Endothelial cell of umbilical vein (primary cell): ENCODE results near the gene PGAP6. TPM values are rescaled to one million over a fixed set of nuclear protein-coding genes. Genes with fewer than 3 reads are reported as not detected.

Source experiments
- BruUV-seq: library from RNA; stranded (reverse); fragments of 400-500 nt; replicated peaks from 2 replicates; lab custom pipeline; 2021; lab: Mats Ljungman, UMichigan
- CTCF ChIA-PET: fragments of 300-600, 350-600 bp; sonication (Branson Sonifier 250); formaldehyde crosslinking; loops from one replicate; lab custom pipeline; 2021; ENCODE audit warnings: antibody characterized with exemption, inconsistent platforms; lab: Charles Lee
- POLR2A ChIA-PET: fragments of 300-600, 350-600 bp; sonication (Branson Sonifier 250); formaldehyde crosslinking; loops from one replicate; lab custom pipeline; 2021; ENCODE audit warnings: antibody characterized with exemption, inconsistent platforms; lab: Charles Lee
- DNase-seq: peaks from one replicate; pipeline ENCODE4 v3.0.0-alpha.2; 2011; ENCODE audit warnings: low read depth, low spot score
- FAIRE-seq: peaks from 2 replicates; lab custom pipeline; 2011; peaks lifted over from hg19 to GRCh38; lab: Jason Lieb, UNC
- H2AFZ ChIP-seq: 2 replicates; pipeline ENCODE4 v1.6.0; 2012; ENCODE audit warnings: low read depth, low read length, control low read depth, inconsistent platforms
- H3K27ac ChIP-seq: 2 replicates; pipeline ENCODE4 v1.5.1; 2011; ENCODE audit warnings: low read depth, mild to moderate bottlenecking, control low read depth, low read length, moderate library complexity; ENCODE audit not compliant: insufficient read depth
- H3K27me3 ChIP-seq, 2 experiments: 2 replicates each; pipeline versions ENCODE4 v1.6.0 to v1.6.1; 2011; ENCODE audit warnings: low read length in 2 of 2, mixed read lengths in 1 of 2; ENCODE audit not compliant: control insufficient read depth in 2 of 2, insufficient read depth in 2 of 2
- H3K36me3 ChIP-seq, 2 experiments: 2 replicates in 1 of 2; 3 replicates in 1 of 2; pipeline ENCODE4 v1.5.1; 2011; ENCODE audit warnings: low read length in 2 of 2, mild to moderate bottlenecking in 1 of 2, moderate library complexity in 1 of 2; ENCODE audit not compliant: control insufficient read depth in 2 of 2, insufficient read depth in 2 of 2; ENCODE audit errors: extremely low read depth in 1 of 2
- H3K4me1 ChIP-seq: 3 replicates; pipeline ENCODE4 v1.5.1; 2011; ENCODE audit warnings: mild to moderate bottlenecking, low read length; ENCODE audit not compliant: control insufficient read depth, insufficient read depth; ENCODE audit errors: extremely low read depth
- H3K4me2 ChIP-seq: 2 replicates; pipeline ENCODE4 v1.6.1; 2011; ENCODE audit warnings: low read length, control low read depth, mixed read lengths; ENCODE audit not compliant: insufficient read depth
- H3K4me3 ChIP-seq, 3 experiments: fragments of 200-600 bp in 1 of 3; sonication (generic), shearing (Covaris generic) in 1 of 3; replicated peaks in 1 of 3; 2 replicates each; pipeline ENCODE4 v1.5.1; 2011 to 2016; ENCODE audit warnings: control low read depth in 3 of 3, low read length in 3 of 3, mild to moderate bottlenecking in 2 of 3, inconsistent platforms in 1 of 3, low read depth in 1 of 3, moderate library complexity in 1 of 3; ENCODE audit not compliant: insufficient read depth in 1 of 3
- H3K79me2 ChIP-seq: 2 replicates; pipeline ENCODE4 v1.6.0; 2012; ENCODE audit warnings: low read length, inconsistent platforms; ENCODE audit not compliant: control insufficient read depth, insufficient read depth
- H3K9ac ChIP-seq: replicated peaks from 2 replicates; pipeline ENCODE3; 2011; ENCODE audit warnings: low read length, control low read depth; ENCODE audit not compliant: insufficient read depth; ENCODE audit errors: extremely low read depth
- H3K9me1 ChIP-seq: replicated peaks from 3 replicates; pipeline ENCODE4 v1.6.0; 2011; ENCODE audit warnings: mild to moderate bottlenecking, low read length; ENCODE audit not compliant: control insufficient read depth, insufficient read depth; ENCODE audit errors: extremely low read depth
- H3K9me3 ChIP-seq: replicated peaks from 2 replicates; pipeline ENCODE4 v1.5.1; 2012; ENCODE audit warnings: low read length, inconsistent platforms; ENCODE audit not compliant: control insufficient read depth, insufficient read depth
- H4K20me1 ChIP-seq: replicated peaks from 2 replicates; pipeline ENCODE3; 2011; ENCODE audit warnings: mild to moderate bottlenecking, low read length; ENCODE audit not compliant: control insufficient read depth, insufficient read depth; ENCODE audit errors: extremely low read depth
- CTCF ChIP-seq, 2 donors: IDR thresholded peaks; 1 replicate in 1 of 2; 2 replicates in 1 of 2; pipeline ENCODE4 v1.5.1; 2011; ENCODE audit warnings: low read length in 2 of 2, mild to moderate bottlenecking in 2 of 2, moderate library complexity in 2 of 2, control low read depth in 1 of 2, inconsistent platforms in 1 of 2, low read depth in 1 of 2; ENCODE audit not compliant: insufficient read depth in 1 of 2; ENCODE audit errors: extremely low read depth in 1 of 2
- EZH2 ChIP-seq: IDR thresholded peaks from 2 replicates; pipeline ENCODE4 v1.6.1; 2012; ENCODE audit warnings: borderline replicate concordance, low read depth, mild to moderate bottlenecking, moderate library complexity, low read length, inconsistent platforms; ENCODE audit not compliant: severe bottlenecking
- FOS ChIP-seq: IDR thresholded peaks from 2 replicates; pipeline ENCODE4 v1.6.1; 2011; ENCODE audit warnings: mild to moderate bottlenecking, low read length, moderate library complexity, borderline replicate concordance; ENCODE audit not compliant: insufficient read depth
- GATA2 ChIP-seq: IDR thresholded peaks from 2 replicates; pipeline ENCODE4 v1.7.0; 2011; ENCODE audit warnings: low read depth, mild to moderate bottlenecking, moderate library complexity, mixed read lengths, low read length; ENCODE audit not compliant: insufficient read length, insufficient read depth
- JUN ChIP-seq: IDR thresholded peaks from 2 replicates; pipeline ENCODE4 v1.6.1; 2011; ENCODE audit warnings: borderline replicate concordance, low read depth; ENCODE audit not compliant: insufficient read length, insufficient read depth
- MYC ChIP-seq: IDR thresholded peaks from one replicate; pipeline ENCODE4 v1.6.1; 2011; ENCODE audit warnings: mild to moderate bottlenecking, low read depth, low read length
- POLR2A ChIP-seq: IDR thresholded peaks from 2 replicates; pipeline ENCODE4 v1.6.1; 2012; ENCODE audit warnings: low read depth, mild to moderate bottlenecking, control low read depth, low read length
- POLR2AphosphoS5 ChIP-seq: IDR thresholded peaks from 2 replicates; pipeline ENCODE4 v1.6.1; 2012; ENCODE audit warnings: low read depth, mild to moderate bottlenecking, control low read depth, low read length, moderate library complexity; ENCODE audit not compliant: insufficient read depth
- dilution Hi-C: fragments of 300-500 bp; cut with MboI; formaldehyde crosslinking; loops from one replicate; pipeline ENCODE4 v1.15.0; 2019; ENCODE audit warnings: low sequenced_read_pairs; ENCODE audit not compliant: extremely low pct_ligation_motif_present
- intact Hi-C: fragments of 100-400 bp; cut with micrococcal nuclease; formaldehyde crosslinking; loops from one replicate; pipeline ENCODE4 v1.10.0; 2022
- polyA plus RNA-seq, 4 experiments: library from polyadenylated mRNA; depleted of rRNA in 3 of 4; stranded (reverse) in 3 of 4; unstranded in 1 of 4; fragments of >200 nt; gene quantifications; 2 replicates each; pipeline versions ENCODE4 v1.2.1 to v1.2.3, GENCODE V29; 2011 to 2012; ENCODE audit warnings: missing spikeins in 1 of 4
- total RNA-seq: library from RNA; stranded (reverse); gene quantifications from 2 replicates; pipeline ENCODE4 v1.2.3, GENCODE V29; 2021
- TF ChIP-seq, protein P1 (sequence below): IDR thresholded peaks from 2 replicates; pipeline ENCODE4 v1.6.1; 2011; ENCODE audit not compliant: insufficient read depth, insufficient read length

Gene PGAP6
- total and polyA plus RNA-seq, 2 donors (not counting 3 experiments of a cell fraction or from before 2014, with no cell fraction given) = 89.8 to 365 TPM

GRCh38 chr16:361872-362701 lies 19.7 kb downstream of the PGAP6 start:
- FAIRE-seq (peak; percentile 78), DNase-seq (peak; percentile 70)
- dilution Hi-C loops = no loop called here
- Histone ChIP-seq H3K4me1 (no peaks in the 10 kb centered on the region), H3K36me3 (peaks cover 0 to 3% of the 10 kb centered on the region in 2 experiments), H2AFZ (no peak overlapping the region), H3K4me2 (no peak overlapping the region), H3K9ac (no peak overlapping the region), H4K20me1 (no peaks in the 10 kb centered on the region), H3K79me2 (no peaks in the 10 kb centered on the region), H3K27ac (no peak overlapping the region), H3K27me3 (no peaks in the 10 kb centered on the region), H3K9me1 (no peaks in the 10 kb centered on the region), H3K4me3 (no peak overlapping the region), H3K9me3 (no peaks in the 10 kb centered on the region)
- no TSS peak for BruUV-seq
- ChIA-PET POLR2A (no interaction called here), CTCF (interaction anchor here (0.6 to 4.8 kb wide), 37 partner anchors 8 to 309 kb away, joined by 3 to 130 read pairs (median 5); partner anchors contain the start of genes AXIN1, FAM234A, HBQ1 and LUC7L)
- TF ChIP-seq CTCF (IDR thresholded peaks at IDR 0.05; ENCODE audit: extremely low read depth in 1 of 2, insufficient read depth in 1 of 2, low read depth in 1 of 2, low read length in 2 of 2) (peak; percentile 65 to 83), FOS (no peak)
- intact Hi-C loops = loop anchor here (1.0 kb wide), 1 partner anchor 255 kb away; no protein-coding TSS in a partner anchor

GRCh38 chr16:361341-361871 lies 20.4 kb downstream of the PGAP6 start:
- no peak for FAIRE-seq
- intact Hi-C loops = no loop called here
- POLR2A ChIA-PET = no interaction called here

More at GRCh38 chr16:361341-361871, 20.4 kb downstream of the PGAP6 start:
- H3K4me2 ChIP-seq = no peak overlapping the region
- CTCF ChIA-PET = interaction anchor here (0.6 to 4.8 kb wide), 23 partner anchors 9 to 308 kb away, joined by 3 to 130 read pairs (median 7); partner anchors contain the start of genes FAM234A, HBQ1, LUC7L and MRPL28
- TF ChIP-seq JUN = no peak
- no peak for TF ChIP-seq POLR2A
- TF ChIP-seq, protein P1, sequence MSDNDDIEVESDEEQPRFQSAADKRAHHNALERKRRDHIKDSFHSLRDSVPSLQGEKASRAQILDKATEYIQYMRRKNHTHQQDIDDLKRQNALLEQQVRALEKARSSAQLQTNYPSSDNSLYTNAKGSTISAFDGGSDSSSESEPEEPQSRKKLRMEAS = no peak
- TF ChIP-seq EZH2 = no peak
- TF ChIP-seq MYC = no peak
- no peak for TF ChIP-seq FOS
- TF ChIP-seq POLR2AphosphoS5 = no peak
- TF ChIP-seq GATA2 = no peak
- TF ChIP-seq CTCF (IDR thresholded peaks at IDR 0.05; ENCODE audit: extremely low read depth in 1 of 2, insufficient read depth in 1 of 2, low read depth in 1 of 2, low read length in 2 of 2) = no peak
- H3K79me2 ChIP-seq = no peaks in the 10 kb centered on the region
- no peaks in the 10 kb centered on the region for H3K9me3 ChIP-seq
- H3K27me3 ChIP-seq = no peaks in the 10 kb centered on the region
- no peak overlapping the region for H3K27ac ChIP-seq
- no peaks in the 10 kb centered on the region for H3K9me1 ChIP-seq
- no TSS peak for BruUV-seq
- H3K4me3 ChIP-seq = no peak overlapping the region
- no peak overlapping the region for H3K9ac ChIP-seq
- H3K4me1 ChIP-seq = no peaks in the 10 kb centered on the region
- dilution Hi-C loops = no loop called here
- no peak for DNase-seq
- H3K36me3 ChIP-seq = peaks cover 0 to 2% of the 10 kb centered on the region in 2 experiments
- H2AFZ ChIP-seq = no peak overlapping the region
- no peaks in the 10 kb centered on the region for H4K20me1 ChIP-seq
